Superior temporal gyrus (tissue), 1 donor: ENCODE results near the gene LIPG.
"Not testable (repeated sequence)": the region's sequence is repeated elsewhere in the genome, so short reads cannot be mapped to it uniquely, and the experiment has no call there.

Source experiments
- DNase-seq: peaks from one replicate; pipeline ENCODE4 v3.0.0-alpha.2; 2016; ENCODE audit errors: extremely low spot score

The LIPG gene

GRCh38 chr18:49561289-49562193 lies at the start of gene LIPG:
Gene LIPG (plus strand): TSS chr18:49562057. CDS start chr18:49562309, 252 bp downstream.
- no peak for DNase-seq

- not testable (repeated sequence) for DNase-seq
These were observed 49.0 kb upstream of the LIPG start for GRCh38 chr18:49512876-49513275.

- no peak for DNase-seq
These were observed 47.3 kb upstream of the LIPG start for GRCh38 chr18:49514577-49514976.

GRCh38 chr18:49515003-49515402 lies 46.9 kb upstream of the LIPG start:
- DNase-seq: not testable (repeated sequence)

- DNase-seq: no peak
These were observed 46.3 kb upstream of the LIPG start for GRCh38 chr18:49515516-49515915.

GRCh38 chr18:49517483-49517882 lies 44.4 kb upstream of the LIPG start:
- DNase-seq: no peak

- DNase-seq: no peak
These were observed 42.5 kb upstream of the LIPG start for GRCh38 chr18:49519101-49519971.

- DNase-seq: no peak
These were observed 41.2 kb upstream of the LIPG start for GRCh38 chr18:49520661-49521145.

- no peak for DNase-seq
These were observed 40.5 kb upstream of the LIPG start for GRCh38 chr18:49521216-49521835.

- not testable (repeated sequence) for DNase-seq
These were observed 38.2 kb upstream of the LIPG start for GRCh38 chr18:49523580-49524093.

GRCh38 chr18:49524349-49524748 lies 37.5 kb upstream of the LIPG start:
- DNase-seq: no peak

- no peak for DNase-seq
These were observed 36.9 kb upstream of the LIPG start for GRCh38 chr18:49524951-49525350.

GRCh38 chr18:49525981-49526380 lies 35.9 kb upstream of the LIPG start:
- DNase-seq: no peak

- DNase-seq: no peak
These were observed 34.1 kb upstream of the LIPG start for GRCh38 chr18:49527631-49528327.

- DNase-seq: no peak
These were observed 32.3 kb upstream of the LIPG start for GRCh38 chr18:49529596-49529995.

- DNase-seq: no peak
These were observed 30.1 kb upstream of the LIPG start for GRCh38 chr18:49531678-49532153.

- DNase-seq: no peak
These were observed 26.8 kb upstream of the LIPG start for GRCh38 chr18:49534846-49535601.

GRCh38 chr18:49537232-49537896 lies 24.5 kb upstream of the LIPG start:
- DNase-seq: no peak

- no peak for DNase-seq
These were observed 17.5 kb upstream of the LIPG start for GRCh38 chr18:49544362-49544761.

GRCh38 chr18:49546278-49546677 lies 15.6 kb upstream of the LIPG start:
- DNase-seq: no peak
